ENCODE results near the gene SLC7A8.
"Not testable (repeated sequence)": the region's sequence is repeated elsewhere in the genome, so short reads cannot be mapped to it uniquely, and the experiment has no call there.

Gene SLC7A8

DNA sequence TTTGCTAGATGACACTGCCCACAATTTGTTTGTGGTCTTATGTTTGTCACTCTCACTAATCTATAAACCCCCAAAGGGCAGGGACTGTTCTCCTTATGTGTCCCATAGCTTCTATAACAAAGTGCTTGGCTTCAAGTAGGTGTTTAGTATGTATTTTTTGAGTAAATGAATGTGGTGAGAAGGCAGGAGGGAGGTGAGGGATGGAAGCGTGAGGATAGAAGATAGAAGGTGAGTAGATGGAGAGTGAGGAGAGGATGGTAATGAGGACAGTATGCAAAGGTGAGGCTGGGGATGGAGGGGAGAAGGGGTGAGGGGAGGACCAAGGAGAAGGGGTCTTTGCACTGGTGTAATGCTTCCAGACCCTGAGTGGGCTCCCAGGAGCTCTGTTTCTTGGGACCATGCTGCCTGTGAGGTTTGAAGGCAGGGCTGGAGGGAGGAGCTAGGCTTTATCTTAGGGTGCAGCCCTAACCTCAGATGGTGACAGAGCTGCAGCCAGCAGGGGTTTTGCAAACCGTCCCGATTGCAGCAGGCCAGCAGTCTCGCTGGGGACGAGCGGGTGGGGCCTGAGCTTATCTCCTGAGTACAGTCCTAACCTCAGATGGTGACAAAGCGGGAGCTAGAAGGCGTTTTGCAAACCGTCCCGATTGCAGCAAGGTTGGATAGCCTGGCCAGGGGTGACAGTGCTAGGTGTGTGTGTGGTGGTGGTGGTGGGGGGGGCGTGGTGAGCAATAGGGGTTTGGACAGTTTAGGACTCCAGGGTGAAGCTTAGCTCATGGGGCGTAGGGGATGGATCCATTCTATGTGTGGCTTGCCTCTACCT is 70.9 kb downstream of the SLC7A8 start:
- DNase-seq: no peak

DNA sequence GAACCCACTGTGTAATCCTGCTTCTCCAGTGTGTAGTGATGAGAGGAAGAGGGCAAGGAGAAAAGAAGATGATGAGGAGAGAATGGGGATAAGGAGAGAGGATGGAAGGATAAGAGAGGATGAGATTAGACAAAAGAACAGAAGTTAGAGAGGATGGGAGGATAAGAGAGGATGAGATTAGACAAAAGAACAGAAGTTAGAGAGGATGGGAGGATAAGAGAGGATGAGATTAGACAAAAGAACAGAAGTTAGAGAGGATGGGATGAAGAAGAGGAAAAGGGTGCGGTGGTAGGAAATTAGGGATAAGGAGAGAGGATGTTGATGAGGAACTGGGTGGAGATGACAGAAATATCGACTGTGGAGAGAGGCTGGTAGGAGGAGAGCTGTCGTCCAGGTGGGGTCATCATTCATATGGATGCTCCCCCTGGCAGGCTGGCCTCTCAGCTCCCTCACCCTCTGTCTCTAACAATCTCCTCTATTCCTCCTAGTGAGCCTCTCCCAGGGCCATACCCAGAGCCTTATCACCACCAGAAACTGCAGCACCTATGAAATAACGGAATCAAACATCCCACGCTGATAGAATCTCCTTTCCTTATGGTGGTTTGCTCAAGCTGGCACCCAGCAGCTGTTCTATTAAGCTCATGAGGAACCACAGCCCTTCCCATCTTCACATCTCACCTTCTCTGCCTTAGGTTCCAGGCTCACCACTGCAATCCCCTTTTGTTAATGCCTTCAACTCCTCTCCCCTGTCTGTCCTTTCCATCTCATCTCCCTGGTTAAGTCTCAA is 72.7 kb downstream of the SLC7A8 start:
- no peak for DNase-seq

DNA sequence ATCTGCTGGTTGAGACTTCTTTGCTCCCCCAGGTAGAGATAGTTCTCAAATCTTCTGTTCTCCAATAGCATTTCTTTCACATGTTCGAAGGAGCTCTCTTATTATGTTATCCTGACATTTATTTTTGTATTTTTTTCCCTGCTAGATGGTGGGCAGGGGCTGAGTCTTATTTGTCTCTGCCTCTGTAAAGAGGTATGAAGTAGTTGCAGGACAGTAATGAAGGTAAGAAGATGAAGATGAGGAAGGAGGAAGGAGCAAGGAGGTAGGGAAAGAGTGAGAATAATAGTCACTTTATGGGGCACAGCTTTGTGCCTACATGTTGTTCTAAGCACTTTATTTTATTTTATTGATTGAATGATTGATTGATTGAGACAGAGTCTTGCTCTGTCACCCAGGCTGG is 73.7 kb downstream of the SLC7A8 start:
- DNase-seq: no peak

DNA sequence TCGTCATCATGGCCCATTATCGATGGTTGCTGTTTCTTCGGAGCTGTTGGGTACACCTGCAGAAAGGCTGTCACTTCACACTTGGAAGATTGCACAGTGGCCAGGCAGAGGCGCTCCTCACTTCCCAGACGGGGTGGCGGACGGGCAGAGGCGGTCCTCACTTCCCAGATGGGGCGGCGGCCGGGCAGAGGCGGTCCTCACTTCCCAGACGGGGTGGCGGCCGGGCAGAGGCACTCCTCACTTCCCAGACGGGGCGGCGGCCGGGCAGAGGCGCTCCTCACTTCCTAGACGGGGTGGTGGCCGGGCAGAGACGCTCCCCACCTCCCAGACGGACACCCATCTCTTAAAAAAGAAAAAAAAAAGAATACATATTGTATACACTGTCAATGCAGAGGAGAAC is 75.3 kb downstream of the SLC7A8 start:
- DNase-seq: not testable (repeated sequence)

DNA sequence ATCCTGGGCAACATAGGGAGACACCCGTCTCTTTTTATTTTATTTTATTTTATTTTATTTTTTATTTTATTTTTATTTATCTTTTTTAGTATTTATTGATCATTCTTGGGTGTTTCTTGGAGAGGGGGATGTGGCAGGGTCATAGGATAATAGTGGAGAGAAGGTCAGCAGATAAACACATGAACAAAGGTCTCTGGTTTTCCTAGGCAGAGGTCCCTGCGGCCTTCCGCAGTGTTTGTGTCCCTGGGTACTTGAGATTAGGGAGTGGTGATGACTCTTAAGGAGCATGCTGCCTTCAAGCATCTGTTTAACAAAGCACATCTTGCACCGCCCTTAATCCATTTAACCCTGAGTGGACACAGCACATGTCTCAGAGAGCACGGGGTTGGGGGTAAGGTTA is 75.8 kb downstream of the SLC7A8 start:
- not testable (repeated sequence) for DNase-seq

DNA sequence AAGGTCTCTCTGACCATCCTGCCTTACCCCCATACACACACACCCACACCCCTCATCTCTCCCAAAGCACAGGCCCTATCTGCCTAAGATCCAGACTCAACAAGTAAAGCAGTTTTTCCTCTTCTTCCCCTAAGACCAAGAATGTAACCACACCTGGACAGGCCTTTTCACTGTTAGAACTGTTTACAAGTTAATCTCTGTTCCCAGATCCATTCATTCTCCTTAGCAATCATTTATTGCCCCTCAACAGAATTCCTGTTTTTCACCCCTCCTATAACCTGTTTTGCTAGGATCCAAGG is 76.8 kb downstream of the SLC7A8 start:
- no peak for DNase-seq

DNA sequence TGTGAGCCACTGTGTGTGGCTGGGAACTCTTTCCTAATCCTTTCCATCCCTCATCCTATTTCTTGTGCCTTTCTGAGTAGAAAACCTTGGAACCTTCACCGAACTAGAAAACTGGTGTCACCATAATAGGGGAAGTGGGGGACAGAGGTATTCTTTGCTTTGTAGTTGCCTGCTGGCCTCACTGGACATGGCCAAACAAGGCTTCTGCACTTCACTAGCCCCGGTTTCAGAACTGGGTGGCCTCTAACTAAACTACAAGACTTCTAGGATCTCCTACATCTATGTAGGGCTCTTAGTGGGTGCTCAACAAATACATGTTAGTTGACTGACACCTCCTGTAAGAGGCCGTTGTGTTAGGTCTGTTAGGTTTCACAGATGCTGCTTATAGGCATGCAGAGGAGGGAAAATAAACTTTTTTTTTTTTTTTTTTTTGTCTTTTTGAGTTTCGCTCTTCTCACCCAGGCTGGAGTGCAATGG is 78.1 kb downstream of the SLC7A8 start:
- no peak for DNase-seq

DNA sequence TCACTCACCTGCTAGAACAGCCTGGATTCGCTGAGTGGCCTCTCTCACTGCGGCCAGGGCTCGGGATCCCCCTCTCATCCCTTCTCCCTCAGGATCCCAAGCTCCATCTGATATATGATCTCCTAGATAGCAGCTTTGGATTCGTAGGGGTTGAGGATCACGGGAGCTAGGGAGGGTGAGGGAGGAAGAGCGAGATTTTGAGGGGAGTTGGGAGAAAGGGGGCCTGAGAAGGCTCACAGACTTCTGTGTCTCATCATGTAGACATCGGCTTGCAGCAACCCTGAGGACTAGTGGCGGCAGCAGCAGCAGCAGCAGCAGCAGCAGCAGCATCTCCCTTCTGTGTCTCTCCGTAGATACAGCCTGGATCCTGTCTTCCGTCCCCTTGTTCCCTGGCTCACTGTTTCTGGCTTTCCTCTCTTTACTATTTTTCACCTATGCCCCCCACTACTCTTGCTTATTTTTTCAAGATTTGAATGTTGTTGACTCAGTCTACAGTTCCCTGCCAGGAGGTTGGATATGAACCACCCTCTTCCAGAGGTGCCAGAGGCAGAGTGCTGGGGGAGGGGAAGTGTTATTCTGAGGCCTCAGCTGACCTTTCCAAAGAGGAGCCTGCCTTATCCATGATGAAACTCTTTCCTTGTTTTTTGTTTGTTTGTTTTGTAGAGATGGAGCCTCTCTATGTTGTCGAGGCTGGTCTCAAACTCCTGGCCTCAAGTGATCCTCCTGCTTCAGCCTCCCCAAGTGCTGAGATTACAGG is 78.7 kb downstream of the SLC7A8 start, which contains the start of gene CIROP:
TSS of gene CIROP (minus strand) at position 399 of the 757 bp plus-strand sequence. CDS start at position 330, 69 bp downstream.
- DNase-seq: peak; percentile 89

DNA sequence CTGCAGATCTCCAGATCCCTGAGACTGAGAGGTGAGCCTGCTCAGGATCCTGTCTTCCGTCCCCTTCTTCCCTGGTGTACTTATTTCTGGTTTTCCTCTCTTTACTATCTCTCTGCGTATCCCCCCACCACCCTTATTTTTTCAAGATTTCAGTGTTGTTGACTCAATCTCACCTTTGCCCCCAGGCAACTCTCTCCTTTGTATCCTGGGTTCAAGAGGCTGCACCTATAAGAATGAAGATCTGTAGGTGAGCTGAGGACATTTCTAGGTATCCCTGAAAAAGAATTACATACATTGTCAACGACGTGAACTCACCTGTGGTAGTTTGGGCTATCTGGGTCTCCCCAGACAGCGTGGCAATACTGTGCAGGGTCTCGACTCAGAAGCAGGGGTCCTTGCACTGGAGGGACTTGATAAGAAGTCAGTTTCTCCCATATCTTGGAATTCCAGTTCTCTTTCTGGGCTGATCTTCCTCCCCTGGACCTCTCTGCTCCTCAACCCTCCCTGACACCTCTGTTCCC is 79.3 kb downstream of the SLC7A8 start:
- DNase-seq: no peak

DNA sequence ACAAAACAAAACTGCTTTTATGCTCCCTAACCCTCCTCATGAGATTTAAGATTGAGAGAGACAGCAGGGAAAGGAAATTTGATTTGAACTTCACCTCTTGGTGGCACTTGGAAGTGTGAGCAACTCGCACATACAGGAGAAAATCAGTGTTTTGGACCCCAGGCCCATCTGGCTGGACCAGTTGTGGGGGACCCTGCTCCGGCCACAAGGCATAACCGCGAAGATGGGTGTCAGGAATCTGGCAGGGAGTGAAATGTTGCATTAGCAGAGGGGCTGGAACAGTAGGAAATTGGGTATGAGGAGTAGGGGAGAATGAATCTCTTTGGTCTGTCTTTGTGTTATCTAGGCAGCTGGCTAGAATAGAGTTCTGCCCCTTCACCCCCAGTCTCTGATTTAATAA is 79.9 kb downstream of the SLC7A8 start:
- no peak for DNase-seq

DNA sequence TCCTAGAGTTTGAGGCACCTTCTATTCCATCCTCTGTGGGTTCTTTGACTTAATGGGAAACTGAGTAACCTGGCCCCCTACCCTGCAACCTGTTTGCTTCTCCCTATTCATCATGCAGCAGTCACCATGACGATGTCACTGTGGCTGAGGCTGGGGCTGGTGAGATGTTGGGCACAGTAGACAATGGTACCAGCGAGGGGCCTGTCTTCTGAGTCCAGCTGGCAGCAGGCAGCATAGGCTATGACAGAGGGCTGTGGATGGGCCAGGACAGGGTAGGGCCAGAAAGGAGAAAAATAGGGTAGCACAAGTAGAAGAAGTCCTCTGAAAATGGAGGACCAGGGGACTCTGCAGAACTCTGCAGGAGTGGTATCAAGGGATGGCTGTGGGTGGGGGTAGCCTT is 80.7 kb downstream of the SLC7A8 start:
- DNase-seq: no peak

DNA sequence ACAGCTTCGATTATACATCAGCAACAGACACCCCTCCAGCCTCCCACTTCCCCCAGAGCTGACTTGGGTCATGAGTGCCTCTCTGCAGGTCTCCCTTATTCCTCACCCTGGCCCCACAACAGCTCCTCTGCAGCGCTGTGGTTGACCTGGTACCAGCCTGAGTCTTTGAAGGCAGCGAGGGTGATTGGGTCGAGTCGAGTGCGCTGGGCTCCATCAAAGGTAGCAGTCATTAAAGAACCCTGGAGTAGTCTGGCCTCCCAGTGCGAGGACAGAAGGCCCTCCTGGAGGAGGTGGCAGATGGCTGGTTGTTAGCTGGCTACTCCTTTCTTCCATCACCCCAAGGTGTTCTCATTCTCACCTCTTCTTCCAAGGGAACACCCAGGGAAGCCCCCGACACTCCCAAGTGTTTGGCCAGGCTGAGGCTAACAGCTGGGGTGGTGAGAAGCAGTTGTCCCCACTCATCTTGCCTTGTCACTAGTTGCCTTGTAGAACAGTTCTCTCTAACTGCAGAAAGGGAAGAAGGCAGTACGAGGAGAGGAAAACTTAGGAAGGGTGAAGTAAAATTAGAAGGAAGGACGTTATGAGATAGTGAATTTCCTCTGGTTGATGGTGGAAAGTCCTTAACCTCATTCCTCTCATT is 81.4 kb downstream of the SLC7A8 start:
- no peak for DNase-seq

DNA sequence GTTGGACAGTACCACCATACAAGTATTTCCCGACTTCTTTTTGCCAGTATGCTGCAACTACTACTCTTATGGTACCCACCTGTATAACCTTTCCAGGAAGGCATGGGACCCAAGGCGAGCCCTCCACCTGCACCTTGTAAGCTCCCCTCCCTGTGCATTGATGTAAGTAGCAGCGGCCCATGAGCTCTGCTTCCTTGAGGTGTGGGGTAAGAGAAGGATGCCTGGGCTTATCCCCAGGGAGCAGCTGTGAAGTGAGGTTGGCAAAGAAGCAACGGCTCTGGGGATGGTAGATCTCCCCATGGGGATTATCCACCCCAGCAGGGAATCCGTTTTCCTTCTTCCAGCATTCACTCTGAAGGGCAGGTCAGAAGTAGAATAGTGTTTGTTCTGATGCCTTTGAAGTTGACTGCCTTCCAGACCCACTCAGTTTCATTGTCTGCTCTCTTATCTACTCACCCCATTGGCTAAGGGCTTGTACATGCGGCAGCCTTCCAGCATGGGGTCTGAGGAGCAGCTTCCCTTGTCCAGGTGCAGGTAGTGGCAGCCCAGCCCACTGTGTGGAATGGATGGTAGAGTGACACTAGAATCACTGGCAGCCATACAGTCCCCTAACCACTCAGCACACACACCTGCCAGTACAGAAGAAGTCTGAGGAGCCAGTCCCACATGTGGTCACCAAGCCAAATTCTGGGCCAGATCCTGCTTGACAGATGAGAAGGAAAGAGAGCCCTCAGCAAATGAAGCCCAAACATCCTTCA is 82.1 kb downstream of the SLC7A8 start:
- peak; percentile 100 for DNase-seq

DNA sequence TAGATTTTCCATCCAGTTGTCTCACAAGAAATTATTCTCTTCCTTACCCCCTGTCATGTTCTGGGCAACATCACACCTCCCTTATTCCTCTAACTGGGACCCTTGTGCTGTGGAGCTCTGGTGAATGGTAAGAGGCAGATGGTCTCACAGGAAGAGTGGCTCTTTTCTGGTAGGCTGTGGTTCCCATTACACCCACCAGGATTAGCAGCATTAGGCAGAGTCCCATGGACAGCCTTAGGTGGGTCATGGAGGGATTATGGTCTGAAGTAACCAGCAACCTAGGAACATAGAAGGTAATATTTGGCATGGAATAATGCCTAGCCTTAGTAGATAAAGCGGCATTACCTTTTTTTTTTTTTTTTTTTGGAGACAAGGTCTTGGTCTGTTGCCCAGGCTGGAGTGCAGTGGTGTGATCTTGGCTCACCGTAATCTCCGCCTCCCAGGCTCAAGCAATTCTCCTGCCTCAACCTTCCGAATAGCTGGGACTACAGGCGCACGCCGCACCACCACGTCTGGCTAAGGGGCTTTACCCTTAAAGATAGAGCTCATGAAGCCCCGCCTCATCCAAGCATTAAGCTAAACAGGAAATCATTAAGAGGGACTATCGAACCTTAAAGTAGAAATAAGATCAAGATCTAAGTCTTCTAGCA is 84.1 kb downstream of the SLC7A8 start:
- peak; percentile 85 for DNase-seq

DNA sequence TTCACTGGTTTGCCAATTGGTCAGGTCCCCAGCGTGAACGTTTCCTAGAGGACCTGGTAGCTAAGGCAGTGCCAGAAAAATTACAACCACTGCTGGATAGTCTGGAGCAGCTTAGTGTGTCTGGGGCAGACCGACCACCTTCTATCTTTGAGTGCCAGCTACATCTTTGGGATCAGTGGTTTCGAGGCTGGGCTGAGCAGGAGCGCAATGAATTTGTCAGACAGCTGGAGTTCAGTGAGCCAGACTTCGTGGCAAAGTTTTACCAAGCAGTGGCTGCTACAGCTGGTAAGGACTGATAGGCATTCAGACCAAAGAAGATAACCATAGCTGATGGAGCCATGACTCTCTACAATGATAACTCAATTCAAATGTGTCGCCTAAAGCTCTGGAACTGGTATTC is 85.7 kb downstream of the SLC7A8 start:
- no peak for DNase-seq

DNA sequence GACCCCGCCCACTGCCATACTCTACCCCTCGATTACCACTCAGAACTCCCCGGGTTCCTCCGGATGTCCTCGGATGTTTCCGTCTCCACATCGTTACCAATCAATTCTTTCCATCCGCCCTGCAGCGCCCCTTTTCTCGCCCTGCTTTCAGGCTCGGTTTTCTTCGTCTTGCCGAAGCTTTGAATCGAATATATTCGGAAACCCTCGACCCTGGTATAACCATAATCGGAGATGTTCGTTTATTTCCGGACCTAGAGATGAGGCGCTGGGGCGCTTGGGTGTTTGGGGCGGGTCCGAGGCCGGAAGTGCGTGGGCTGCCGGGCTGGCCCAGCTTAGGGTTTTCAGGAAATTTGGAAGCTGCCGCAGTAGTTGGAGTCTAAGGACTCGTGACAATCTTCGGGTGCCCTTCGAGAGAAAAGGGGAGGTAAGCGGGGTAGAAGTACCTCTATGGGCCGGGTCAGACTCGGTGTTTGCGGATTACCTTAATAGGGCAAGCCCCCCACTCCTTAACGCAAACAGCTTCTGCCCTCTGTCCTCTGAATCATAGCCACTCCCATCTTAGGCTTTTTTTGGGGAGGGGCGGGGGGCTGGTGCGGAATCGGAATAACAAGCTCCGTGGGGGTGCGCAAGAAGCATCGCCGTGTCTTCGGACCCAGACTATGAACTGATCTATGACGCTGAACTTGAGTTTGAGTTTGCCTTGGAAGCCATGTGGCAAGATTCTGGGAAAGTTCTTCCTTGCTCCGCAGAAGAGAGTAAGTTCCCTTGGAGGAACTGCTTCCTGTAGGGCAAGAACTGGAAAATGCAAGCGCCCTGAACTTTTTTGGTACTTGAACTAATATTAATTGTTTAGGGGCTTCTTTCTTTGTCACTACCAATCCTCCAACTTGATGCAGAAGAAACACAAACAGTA is 88.0 kb downstream of the SLC7A8 start, which contains the start of gene C14orf119:
TSS of gene C14orf119 (plus strand) at position 310 of the 913 bp plus-strand sequence. CDS start 2,154 bp downstream, outside the sequence.
- DNase-seq: no peak

DNA sequence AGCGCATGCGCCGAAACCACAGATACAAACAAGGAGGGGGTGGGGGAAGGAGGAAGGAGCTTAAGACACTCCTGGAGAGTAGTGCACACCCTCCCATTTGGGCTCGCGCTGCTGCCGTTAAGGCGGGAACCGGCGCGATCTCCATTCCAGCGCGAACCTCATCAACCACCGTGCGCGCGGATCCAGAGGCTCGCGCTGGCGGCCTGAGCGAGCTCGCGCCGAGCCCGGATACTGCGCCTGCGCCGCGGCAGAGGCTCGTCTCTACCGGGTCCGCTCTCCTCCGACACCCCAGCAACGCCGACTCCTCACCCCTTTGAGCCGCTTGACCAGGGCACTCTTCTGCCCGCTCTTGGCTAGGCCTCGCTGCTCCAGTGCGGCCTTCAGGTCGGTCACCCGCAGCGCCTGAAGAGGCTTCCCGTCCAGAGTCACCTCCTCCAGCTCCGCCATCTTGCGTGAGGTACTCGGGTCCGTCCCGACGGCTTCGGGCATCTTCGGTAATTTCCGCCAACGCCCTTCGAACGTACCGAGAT is 88.7 kb downstream of the SLC7A8 start, which contains the start of gene ACIN1:
TSS of gene ACIN1 (minus strand) at position 471 of the 530 bp plus-strand sequence. CDS start at position 447, 24 bp downstream.
- no peak for DNase-seq

DNA sequence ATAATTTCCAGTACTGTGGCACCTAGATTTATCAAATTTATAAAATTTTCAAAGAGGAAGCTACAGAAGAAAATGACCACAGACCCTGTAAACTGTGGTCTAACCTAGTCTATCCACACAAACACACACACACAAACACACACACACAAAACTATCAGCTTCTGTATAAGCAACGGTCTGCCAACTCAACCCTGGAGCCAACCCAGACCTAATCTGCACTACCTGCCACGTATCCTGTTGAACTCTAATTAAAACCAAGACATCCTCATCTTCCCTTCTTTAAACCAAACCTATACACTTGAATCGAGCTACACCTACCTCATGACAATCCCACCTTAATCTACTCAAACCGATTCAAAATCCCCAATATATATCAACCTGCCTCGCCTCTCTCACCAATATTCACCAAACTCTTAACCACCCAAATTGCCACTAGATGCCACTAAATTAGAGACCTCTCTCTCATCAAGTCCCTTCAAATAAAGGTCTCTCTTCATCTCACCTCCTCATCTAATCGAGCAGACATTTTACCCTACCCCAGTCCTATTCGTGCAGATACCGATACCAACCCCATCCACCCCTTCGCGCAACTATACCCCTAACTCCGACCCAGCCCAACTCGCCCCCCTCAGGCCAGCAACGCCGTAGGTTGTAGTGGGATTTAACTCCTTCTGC is 89.3 kb downstream of the SLC7A8 start:
- DNase-seq: no peak

DNA sequence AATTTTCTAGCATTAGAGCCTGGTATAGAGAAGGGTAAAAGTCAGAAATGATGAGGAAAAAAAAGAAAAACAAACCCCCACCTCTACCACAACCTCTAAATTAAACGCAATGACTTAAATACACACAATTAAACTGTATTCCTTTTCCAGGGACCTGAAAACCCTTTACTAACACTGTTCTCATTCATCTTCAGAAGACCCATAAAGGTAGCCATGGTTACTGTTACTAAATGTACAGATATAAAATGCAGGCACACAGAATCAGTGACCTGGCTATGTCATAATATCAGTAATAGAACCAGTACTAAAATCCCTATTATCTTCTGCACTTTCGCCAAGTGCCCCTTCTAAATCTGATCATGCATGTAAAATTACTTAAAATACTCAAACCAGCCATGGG is 89.9 kb downstream of the SLC7A8 start:
- no peak for DNase-seq
